HG02610 (cell line): Measurements from ENCODE around the gene OTOS.

ENCODE experiments used
- ATAC-seq: cut with Tn5 transposase; IDR thresholded peaks from one replicate; pipeline ENCODE4 v1.9.1; 2021; ENCODE audit warnings: mild to moderate bottlenecking, moderate library complexity; ENCODE audit not compliant: unreplicated experiment

The OTOS gene

GRCh38 chr2:240140511-240140910 is at the start of gene OTOS:
OTOS (minus strand) TSS chr2:240140658; CDS start chr2:240140326, 332 bp downstream.
- ATAC-seq, result no peak

DNA sequence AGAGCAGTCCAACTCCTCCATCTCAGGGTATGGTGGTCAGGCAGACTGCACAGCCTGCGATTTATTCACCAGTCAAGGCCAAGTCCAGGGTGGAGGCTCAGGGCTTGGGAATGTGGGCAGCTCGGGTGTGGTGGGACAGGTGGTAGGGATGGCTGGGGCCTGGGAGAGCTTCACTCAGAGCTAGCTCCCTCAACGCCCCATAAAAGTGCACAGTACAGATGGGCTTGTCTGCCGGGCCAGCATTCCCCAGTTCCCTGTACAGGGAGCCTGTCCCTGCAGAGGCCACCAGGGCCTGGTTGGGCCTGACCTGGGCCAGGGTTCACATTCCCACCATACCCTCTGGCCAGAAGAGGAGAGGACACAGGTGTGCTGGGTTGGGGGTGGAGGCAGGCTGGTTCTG is 49.2 kb upstream of the OTOS start:
- no peak for ATAC-seq

DNA sequence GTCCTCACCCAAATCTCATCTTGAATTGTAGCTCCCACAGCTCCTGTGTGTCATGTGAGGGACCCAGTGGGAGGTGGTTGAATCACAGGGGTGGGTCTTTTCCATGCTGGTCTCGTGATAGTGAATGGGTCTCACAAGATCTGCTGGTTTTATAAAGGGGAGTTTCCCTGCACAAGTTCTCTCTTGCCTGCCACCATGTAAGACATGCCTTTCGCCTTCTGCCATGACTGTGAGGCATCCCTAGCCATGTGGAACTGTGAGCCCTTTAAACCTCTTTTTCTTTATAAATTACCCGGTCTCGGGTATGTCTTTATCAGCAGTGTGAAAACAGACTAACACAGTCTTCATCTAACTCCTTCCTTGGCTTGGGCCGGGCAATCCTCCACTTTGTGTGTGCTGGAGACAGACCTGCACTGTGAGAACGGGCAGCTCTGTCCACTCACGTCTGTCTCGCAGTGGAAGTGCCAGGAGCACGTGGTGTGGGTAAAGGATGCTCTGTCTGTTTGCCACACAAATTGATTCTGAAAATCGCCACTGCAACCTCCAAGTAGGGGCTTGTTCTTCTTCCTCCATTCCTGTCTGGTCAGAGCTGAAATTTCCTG is 47.6 kb upstream of the OTOS start:
- ATAC-seq, result no peak

GRCh38 chr2:240186191-240186725 is 45.8 kb upstream of the OTOS start:
- no peak for ATAC-seq

GRCh38 chr2:240184656-240185055 is 44.2 kb upstream of the OTOS start:
- ATAC-seq, result no peak

- ATAC-seq, result no peak
These were observed 43.6 kb upstream of the OTOS start for GRCh38 chr2:240183875-240184590.

DNA sequence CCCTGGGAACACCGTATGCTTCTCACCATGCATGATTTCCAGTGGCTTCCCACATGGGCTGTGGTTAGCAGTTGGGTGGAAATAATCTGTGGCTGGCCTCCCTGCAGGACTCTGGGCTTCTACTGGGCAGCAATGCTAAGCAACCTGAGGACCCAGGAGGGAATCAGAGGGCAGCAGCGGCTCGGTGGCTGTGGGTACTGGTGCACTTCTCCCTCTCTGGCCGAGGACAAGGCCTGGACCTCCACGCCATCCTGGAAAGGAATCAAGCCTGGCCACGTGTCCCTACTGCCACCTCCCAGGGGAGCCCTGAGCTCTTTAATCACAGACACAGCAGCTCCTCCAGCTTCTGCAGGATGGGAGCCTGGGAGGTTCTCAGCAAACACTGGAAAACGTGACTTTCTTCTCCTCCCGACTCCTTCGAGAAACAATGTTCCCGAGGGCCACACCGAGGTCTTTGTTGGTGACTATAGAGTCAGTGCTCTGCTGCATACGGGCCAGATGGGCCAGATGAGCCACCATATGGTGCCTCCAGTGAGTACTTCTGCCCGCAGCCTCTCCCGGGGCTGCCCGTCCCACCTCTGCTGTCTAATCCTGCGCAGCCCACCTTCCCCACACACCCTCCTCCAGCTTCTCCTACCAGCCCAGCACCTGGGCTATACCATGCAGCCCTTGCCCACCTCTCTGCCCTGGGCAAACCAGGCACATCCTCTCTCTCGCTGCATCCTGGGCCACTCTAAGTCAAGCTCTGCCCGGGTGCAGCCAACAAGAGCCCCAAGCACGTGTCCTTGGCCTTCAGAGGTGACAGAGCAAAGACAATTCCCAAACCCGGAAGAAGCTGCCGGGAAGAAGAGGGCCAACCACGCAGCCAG is 42.8 kb upstream of the OTOS start:
- ATAC-seq, result no peak

DNA sequence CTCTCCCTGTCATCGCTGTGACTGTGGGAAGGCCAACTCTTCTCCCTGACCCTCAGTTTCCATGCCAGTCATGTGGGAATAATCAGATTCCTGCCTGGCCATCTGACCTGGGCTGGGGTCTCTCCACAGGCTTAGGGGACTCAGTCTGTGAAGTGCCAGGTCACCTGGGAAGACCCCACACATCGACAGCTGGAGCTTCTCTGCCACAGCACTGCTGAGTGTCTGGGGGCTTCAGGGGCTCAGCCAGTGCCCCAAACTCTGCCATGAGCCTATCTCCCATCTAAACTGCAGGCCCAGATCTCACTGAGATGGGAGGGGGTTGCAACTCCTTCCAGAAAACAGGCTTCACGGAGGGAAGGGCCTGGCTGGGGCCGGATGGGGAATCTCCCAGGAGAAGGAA is 42.0 kb upstream of the OTOS start:
- no peak for ATAC-seq

DNA sequence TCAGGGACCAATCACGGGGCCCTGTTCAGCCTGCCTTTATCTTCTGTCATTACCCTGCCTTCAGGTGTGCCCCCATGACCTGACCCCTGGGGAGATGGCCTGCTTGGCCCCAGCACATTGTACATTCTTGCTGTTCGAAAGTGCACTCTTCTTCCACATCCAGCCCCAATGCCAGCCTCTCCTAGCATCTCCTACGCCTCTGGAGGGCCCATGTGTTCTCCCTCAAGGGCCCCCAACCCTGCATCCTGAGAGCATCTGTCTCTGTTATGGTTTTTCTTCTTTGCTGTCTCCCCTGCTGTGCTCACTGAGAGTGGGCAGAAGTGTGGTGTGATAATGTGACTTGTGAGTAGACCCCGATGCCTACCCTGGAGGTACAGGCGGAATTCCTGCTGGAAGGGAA is 41.5 kb upstream of the OTOS start:
- ATAC-seq, result no peak

DNA sequence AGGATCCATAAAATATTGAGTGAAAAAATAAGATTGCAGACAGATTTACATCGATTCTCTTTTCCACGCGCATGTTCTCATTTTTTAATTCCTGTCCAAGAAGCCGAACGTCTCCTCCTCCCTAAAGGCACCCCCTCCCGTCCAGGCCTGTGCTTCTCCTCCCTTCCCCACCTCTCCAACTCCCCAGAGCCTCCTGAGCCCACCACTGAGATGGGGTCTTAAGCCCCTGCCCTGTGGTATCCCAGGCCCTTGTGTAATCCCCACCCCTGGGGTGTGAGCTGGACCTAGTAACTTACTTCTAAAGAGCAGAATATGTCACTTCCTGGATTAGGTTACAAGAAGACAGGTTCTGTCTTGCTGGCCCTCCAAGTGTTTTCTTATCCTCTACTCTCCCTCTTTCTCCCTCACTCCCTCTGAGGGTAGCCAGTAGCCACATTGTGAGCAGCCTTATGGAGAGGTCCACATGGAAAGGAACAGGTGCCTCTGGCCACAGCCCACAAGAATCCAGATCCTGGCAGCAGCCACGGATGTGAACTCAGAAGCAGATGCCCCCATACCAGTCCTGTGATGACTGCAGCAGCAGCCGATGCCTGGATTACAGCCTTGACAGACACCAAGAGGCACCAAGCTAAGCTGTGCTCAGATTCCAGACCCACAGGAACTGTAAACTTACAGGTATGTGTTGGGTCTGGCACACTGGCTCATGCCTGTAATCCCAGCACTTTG is 39.6 kb upstream of the OTOS start:
- no peak for ATAC-seq

- ATAC-seq, result no peak
These were observed 38.8 kb upstream of the OTOS start for GRCh38 chr2:240179186-240179815.

DNA sequence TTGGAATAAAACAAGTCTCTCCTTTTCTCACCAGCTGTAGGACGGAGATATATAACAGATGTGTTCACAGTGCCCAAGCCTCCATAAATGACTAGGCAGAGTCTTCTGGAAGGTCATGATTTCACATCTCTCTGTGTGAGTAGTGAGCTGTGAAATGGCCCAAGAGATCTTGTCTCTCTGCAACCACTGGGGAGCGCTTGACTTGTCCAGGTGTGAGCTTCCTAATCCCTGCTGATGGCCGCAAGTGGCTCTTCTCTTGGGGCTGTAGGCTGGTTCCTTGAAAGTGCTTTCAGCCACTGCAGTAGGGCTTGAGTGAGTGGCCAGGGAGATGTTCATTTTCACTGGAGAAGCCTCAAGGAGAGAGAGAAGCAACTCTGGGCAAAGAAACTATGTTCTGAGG is 38.1 kb upstream of the OTOS start:
- ATAC-seq, result no peak

DNA sequence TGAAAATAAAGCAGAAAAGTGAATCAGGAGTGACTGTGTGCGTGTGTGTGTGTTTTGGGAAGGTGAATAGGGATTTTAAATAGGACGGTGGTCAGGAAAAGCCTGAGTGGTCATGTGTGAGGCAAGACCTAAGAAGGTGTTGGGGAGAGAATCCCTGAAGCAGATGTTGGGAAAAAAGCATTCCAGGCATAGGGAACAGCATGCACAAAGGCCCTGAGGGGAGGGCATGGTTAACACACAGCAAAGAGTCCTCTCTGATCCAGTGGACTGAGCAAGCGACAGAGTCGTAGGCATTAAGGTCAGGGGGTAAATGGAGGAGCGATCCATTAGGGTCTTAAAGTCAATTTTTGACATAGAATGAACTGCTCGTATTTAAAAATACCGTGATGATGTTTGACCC is 34.0 kb upstream of the OTOS start:
- ATAC-seq, result no peak

DNA sequence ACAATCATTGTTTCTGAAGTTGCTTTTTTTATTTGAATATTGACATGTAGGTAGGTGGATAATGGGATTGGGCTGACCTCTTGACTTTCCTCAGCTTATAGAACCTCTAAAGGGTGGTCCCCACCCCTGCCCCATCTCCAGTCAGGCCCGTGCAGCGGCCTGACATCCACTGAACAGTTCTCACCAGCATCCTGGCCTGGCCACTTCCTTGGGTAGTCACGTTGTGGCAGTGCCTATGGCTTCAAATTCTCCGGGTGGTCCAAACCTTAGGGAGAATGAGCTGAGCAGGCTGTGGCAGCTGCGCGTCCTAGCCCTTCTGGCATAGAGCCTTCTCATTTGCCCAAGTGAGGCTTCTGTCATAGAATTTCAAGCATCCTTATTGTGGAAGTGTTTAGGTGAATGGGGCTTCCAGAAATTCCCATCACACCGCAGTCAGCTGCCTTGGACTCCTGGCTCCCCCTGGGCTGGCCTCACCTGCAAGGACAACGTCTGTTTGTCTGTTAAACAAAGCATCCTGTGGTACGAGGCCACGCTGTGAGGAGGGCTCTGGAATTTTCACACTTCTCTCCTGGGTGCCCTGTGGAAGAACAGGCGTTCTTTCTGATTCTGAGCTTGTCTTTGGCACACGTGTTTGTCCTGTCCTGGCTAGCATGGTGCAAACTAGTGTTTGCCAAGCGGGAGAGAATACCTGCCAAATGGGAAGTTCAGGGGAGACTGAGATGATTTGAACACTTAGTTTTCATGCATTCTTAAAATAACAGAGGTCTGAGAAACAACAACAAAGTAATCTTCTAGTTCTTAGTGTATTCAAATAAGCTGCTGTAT is 31.8 kb upstream of the OTOS start:
- ATAC-seq, result no peak

- no peak for ATAC-seq
These were observed 30.4 kb upstream of the OTOS start for GRCh38 chr2:240170883-240171282.

GRCh38 chr2:240170354-240170735 is 29.9 kb upstream of the OTOS start:
- ATAC-seq, result no peak

DNA sequence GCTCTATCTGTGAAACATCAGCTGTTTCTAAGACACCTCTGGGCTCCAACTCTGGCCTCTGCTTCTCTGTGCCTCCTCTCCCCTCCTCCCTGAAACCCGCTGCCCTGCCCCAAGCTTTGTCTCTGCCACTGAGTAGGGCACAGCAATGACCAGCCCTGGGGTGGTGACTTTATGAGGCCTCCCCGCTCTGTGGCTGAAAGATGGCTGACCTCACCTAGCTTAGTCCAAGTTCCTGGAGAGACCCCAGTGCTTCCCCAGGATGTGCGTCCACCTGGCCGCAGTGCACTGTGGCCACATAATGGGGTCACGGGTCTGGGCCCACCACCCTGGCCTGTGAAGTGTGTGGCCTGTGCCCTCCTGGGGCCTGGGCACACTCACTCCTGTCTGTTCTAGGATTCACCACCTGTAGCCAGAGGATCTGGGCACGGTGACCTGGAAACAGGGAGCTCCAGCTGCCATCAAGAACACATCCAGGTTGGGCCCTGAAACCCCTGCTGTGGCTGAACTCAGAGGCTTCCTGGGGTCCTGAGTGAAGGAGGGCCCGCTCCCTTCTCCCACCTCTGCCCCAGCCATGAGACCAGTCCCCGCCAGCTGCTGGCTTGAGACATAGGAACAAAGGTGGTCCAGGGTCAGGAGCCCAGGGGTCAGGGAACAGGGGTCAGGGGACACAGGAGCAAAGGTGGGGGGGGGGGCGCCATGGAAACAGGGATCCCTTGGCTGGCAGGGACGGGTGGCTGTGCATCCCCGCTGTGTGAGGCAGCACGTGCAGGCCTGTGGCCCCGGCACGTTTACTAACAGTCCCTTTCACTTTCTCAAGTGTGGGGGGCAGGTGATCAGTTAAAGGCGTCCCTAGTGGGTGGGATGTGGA is 29.3 kb upstream of the OTOS start:
- no peak for ATAC-seq

GRCh38 chr2:240168546-240169361 is 28.3 kb upstream of the OTOS start:
- ATAC-seq, result no peak
